ENCODE data around the gene SLC2A1. TPM values are rescaled to one million over a fixed set of nuclear protein-coding genes. Genes with fewer than 3 reads are reported as not detected.

Gene SLC2A1
- total and polyA plus RNA-seq, 9 of the 15 experiments (the other 6 are each of a cell fraction or from before 2014, with no cell fraction given), result 12.6 to 153 (median 48.0) TPM

GRCh38 chr1:42910985-42911384 lies 47.7 kb downstream of the SLC2A1 start:
- H3K79me2 ChIP-seq (ENCODE audit: control insufficient read depth, insufficient read depth, low read length), result no peaks in the 10 kb centered on the region
- H3K9ac ChIP-seq (ENCODE audit: insufficient read depth in 1 of 2, low read depth in 2 of 2, low read length in 2 of 2), result no peak overlapping the region
- no peak overlapping the region for H2AFZ ChIP-seq (ENCODE audit: low read depth, low read length)
- BruUV-seq (replicated peaks), result no TSS peak
- H3K4me2 ChIP-seq (ENCODE audit: insufficient read depth, low read length), result no peak overlapping the region
- H3K27ac ChIP-seq (ENCODE audit: extremely low read depth, low read depth, low read length), result no peak overlapping the region
- no peaks in the 10 kb centered on the region for H3K9me1 ChIP-seq (ENCODE audit: control insufficient read depth, insufficient read depth, low read length)
- intact Hi-C loops (cut with micrococcal nuclease) (loop anchor here (5.0 kb wide), 1 partner anchor 316 kb away; no protein-coding TSS in a partner anchor), in situ Hi-C loops (cut with MboI) (no loop called here)
- no peaks in the 10 kb centered on the region for H3K4me1 ChIP-seq (replicated peaks in 1 of 2; ENCODE audit: control insufficient read depth in 2 of 2, insufficient read depth in 2 of 2, low read length in 2 of 2)
- H3K36me3 ChIP-seq (ENCODE audit: control insufficient read depth, insufficient read depth, low read length), result no peaks in the 10 kb centered on the region
- H4K20me1 ChIP-seq (replicated peaks; ENCODE audit: control insufficient read depth, insufficient read depth, low read length), result no peaks in the 10 kb centered on the region
- CTCF ChIA-PET (ENCODE audit: low intra/inter-chr PET ratio), result no interaction called here
- TF ChIP-seq ZNF165 (CRISPR knock-in tag; IDR thresholded peaks at IDR 0.05; ENCODE audit: borderline replicate concordance) (no peak), PRDM10 (IDR thresholded peaks at IDR 0.05; ENCODE audit: partially characterized antibody) (peak; percentile 47)
- no peaks in the 10 kb centered on the region for H3K27me3 ChIP-seq (ENCODE audit: control insufficient read depth in 2 of 2, insufficient read depth in 2 of 2, low read length in 2 of 2)
- peaks cover 14% of the 10 kb centered on the region for H3K9me3 ChIP-seq (replicated peaks; ENCODE audit: control insufficient read depth, insufficient read depth, low read depth, low read length)
- no peak for ATAC-seq
- POLR2A ChIA-PET, result no interaction called here
- no peak overlapping the region for H3K4me3 ChIP-seq
- no peak for DNase-seq (ENCODE audit: extremely low read depth in 1 of 4, low spot score in 3 of 4)
- FAIRE-seq, result no peak
